ENCODE results near the gene PKHD1.

DNA sequence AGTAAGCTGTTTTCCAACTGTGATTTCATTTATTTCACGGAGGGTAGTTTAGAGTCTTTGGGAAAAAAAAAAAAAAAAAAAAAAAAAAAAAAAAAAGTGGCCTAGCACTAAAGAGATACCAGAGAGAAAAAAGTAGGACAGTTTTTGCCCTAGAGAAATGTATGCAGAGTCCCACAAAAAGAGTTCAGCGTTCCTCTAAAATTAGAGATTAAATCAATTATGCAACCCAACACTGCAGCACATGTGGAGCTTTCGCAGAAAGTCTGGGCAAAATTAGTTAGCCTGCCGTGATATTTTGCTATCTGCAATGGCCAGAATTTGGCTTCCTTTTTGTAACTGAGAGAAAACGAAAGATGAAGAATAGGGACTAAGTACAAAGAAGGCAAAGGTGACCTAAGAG is 309.8 kb downstream of the PKHD1 start:
- TF ChIP-seq, protein P1, sequence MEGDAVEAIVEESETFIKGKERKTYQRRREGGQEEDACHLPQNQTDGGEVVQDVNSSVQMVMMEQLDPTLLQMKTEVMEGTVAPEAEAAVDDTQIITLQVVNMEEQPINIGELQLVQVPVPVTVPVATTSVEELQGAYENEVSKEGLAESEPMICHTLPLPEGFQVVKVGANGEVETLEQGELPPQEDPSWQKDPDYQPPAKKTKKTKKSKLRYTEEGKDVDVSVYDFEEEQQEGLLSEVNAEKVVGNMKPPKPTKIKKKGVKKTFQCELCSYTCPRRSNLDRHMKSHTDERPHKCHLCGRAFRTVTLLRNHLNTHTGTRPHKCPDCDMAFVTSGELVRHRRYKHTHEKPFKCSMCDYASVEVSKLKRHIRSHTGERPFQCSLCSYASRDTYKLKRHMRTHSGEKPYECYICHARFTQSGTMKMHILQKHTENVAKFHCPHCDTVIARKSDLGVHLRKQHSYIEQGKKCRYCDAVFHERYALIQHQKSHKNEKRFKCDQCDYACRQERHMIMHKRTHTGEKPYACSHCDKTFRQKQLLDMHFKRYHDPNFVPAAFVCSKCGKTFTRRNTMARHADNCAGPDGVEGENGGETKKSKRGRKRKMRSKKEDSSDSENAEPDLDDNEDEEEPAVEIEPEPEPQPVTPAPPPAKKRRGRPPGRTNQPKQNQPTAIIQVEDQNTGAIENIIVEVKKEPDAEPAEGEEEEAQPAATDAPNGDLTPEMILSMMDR (conservative IDR thresholded peaks at IDR 0.05; ENCODE audit: low read depth, low read length): no peak
- no peak for TF ChIP-seq EZH2 (IDR thresholded peaks at IDR 0.05; ENCODE audit: low read length, unreplicated experiment)
